Measurements from ENCODE around the gene DGUOK.

Gene DGUOK

DNA sequence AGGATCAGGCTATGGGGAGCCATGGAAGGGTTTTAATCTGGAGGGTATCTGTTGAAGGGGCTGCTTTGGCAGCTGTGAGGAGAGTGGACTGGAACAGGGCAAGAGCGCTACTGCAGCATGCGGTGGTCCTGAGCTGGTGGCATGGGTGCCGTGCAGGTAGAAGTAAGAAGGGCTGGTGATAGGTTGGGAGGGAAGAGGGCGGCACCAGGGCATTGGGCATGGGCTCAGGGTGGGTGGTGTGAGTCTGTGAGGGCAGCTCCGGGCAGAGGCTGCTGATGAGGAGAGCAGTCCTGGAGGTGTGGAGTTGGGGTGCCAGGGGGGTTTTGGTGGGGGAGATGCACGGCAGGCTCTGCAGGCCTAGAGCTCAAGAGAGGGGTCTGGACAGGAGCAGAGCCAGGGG, 31.8 kb upstream of the DGUOK start:
- TF ChIP-seq, protein P1, sequence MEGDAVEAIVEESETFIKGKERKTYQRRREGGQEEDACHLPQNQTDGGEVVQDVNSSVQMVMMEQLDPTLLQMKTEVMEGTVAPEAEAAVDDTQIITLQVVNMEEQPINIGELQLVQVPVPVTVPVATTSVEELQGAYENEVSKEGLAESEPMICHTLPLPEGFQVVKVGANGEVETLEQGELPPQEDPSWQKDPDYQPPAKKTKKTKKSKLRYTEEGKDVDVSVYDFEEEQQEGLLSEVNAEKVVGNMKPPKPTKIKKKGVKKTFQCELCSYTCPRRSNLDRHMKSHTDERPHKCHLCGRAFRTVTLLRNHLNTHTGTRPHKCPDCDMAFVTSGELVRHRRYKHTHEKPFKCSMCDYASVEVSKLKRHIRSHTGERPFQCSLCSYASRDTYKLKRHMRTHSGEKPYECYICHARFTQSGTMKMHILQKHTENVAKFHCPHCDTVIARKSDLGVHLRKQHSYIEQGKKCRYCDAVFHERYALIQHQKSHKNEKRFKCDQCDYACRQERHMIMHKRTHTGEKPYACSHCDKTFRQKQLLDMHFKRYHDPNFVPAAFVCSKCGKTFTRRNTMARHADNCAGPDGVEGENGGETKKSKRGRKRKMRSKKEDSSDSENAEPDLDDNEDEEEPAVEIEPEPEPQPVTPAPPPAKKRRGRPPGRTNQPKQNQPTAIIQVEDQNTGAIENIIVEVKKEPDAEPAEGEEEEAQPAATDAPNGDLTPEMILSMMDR (conservative IDR thresholded peaks at IDR 0.05; ENCODE audit: low read depth, low read length), result no peak
- DNase-seq (ENCODE audit: low read depth), result no peak
- H3K4me3 ChIP-seq (ENCODE audit: low read length), result no peak overlapping the region

DNA sequence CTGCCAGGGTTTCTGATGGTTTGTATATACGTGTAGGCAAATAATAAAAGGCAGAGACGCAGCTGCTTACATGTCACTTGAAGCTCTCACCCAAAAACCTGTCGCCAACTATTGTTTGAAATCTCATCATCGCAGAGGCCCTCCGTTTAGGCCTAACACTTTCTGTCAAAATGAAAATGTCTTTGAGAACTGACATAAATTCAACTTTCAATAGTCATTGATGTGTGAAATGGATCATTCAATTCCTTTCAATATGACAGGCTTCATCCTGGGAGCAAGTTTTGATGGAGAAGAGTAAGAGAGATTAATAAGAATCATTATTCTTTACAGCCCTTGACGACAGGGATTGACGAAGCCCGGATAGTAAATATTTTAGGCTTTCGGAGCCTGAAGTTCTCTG, 31.2 kb upstream of the DGUOK start:
- no peak for DNase-seq (ENCODE audit: low read depth)
- no peak overlapping the region for H3K4me3 ChIP-seq (ENCODE audit: low read length)
- TF ChIP-seq, protein P1 (conservative IDR thresholded peaks at IDR 0.05; ENCODE audit: low read depth, low read length), result no peak

GRCh38 chr2:73896362-73897239, 30.1 kb upstream of the DGUOK start:
- H3K4me3 ChIP-seq (ENCODE audit: low read length), result no peak overlapping the region
- no peak for DNase-seq (ENCODE audit: low read depth)
- TF ChIP-seq, protein P1 (conservative IDR thresholded peaks at IDR 0.05; ENCODE audit: low read depth, low read length), result no peak

DNA sequence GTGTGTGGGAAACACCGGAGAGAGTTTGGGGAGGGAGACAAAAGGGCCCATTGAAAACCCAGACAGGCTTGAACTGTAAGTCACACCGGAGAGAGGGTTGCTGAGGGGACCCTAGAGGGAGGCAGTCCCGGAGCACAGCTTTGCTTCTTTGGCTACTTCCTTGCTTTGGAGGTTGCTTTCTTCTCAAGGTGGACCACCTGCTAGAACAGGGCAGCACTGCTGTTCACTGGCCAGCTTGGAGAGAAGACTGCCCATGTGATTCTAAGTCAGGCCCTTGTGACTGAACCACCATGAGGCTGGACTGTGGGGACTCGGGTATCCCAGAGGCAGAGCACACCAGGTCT, 29.5 kb upstream of the DGUOK start:
- TF ChIP-seq, protein P1 (conservative IDR thresholded peaks at IDR 0.05; ENCODE audit: low read depth, low read length), result no peak
- H3K4me3 ChIP-seq (ENCODE audit: low read length), result no peak overlapping the region
- no peak for DNase-seq (ENCODE audit: low read depth)

GRCh38 chr2:73897934-73898333, 28.7 kb upstream of the DGUOK start:
- DNase-seq (ENCODE audit: low read depth), result no peak
- TF ChIP-seq, protein P1 (conservative IDR thresholded peaks at IDR 0.05; ENCODE audit: low read depth, low read length), result no peak
- H3K4me3 ChIP-seq (ENCODE audit: low read length), result no peak overlapping the region

DNA sequence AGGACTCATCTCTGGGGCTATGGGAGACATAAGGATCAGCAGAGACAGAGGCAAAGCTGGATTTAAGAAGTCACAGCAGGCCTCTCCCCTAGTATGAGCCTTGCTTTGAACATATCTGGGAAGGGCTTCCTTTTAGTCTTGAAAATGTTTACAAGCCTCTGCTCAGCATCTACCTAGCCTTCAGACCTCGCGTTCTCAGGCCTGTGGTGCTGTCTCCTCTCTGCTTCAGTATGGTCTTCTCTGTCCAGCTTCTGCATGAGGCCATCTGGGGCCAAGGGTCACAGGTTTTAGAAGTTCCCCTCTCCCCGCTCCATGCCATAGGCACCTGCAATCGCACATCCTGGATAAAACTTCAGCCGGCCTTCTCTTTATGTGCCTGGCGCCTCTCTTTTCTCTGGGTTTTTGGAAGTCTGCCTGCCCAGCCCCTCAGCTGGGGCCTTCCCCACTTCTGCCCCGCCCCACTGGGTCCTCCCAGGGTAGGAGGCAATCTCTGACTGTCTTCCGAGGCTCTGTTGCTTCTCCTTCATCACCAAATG, 26.8 kb upstream of the DGUOK start:
- DNase-seq (ENCODE audit: low read depth), result no peak
- TF ChIP-seq, protein P1 (conservative IDR thresholded peaks at IDR 0.05; ENCODE audit: low read depth, low read length), result no peak
- H3K4me3 ChIP-seq (ENCODE audit: low read length), result no peak overlapping the region

GRCh38 chr2:73901143-73901542, 25.5 kb upstream of the DGUOK start:
- DNase-seq (ENCODE audit: low read depth), result no peak
- TF ChIP-seq, protein P1 (conservative IDR thresholded peaks at IDR 0.05; ENCODE audit: low read depth, low read length), result no peak

More at GRCh38 chr2:73901143-73901542, 25.5 kb upstream of the DGUOK start:
- no peak overlapping the region for H3K4me3 ChIP-seq (ENCODE audit: low read length)

Data from retinal pigment epithelial cell (primary cell).